Common myeloid progenitor, CD34-positive (primary cell): Measurements from ENCODE around the gene MICAL3.

ENCODE experiments used
- CTCF ChIA-PET: fragments of 350-600 bp; sonication (Branson Sonifier 250); formaldehyde crosslinking; loops from one replicate; lab custom pipeline; 2021; ENCODE audit warnings: antibody characterized with exemption; lab: Charles Lee
- POLR2A ChIA-PET: fragments of 350-600 bp; sonication (Branson Sonifier 250); formaldehyde crosslinking; loops from one replicate; lab custom pipeline; 2021; ENCODE audit warnings: antibody characterized with exemption; lab: Charles Lee
- DNase-seq, 3 donors: peaks; one replicate each; pipeline versions ENCODE4 v3.0.0 to v3.0.0-alpha.2; 2013
- H3K27ac ChIP-seq, 2 experiments: 1 replicate in 1 of 2; 2 replicates in 1 of 2; pipeline ENCODE4 v1.7.0; 2013; ENCODE audit warnings: inconsistent platforms in 2 of 2, low read length in 2 of 2, mild to moderate bottlenecking in 2 of 2, low read depth in 1 of 2, moderate library complexity in 1 of 2; ENCODE audit not compliant: severe bottlenecking in 2 of 2, insufficient read depth in 1 of 2, poor library complexity in 1 of 2
- H3K27me3 ChIP-seq, 5 experiments: replicated peaks in 2 of 5; 1 replicate in 3 of 5; 2 replicates in 2 of 5; pipeline versions ENCODE4 v1.6.1 to v1.7.0; 2013; ENCODE audit warnings: low read length in 4 of 5, mild to moderate bottlenecking in 2 of 5, moderate library complexity in 2 of 5, inconsistent platforms in 1 of 5; ENCODE audit not compliant: insufficient read depth in 5 of 5, control insufficient read depth in 4 of 5
- H3K36me3 ChIP-seq, 4 experiments: 1 replicate in 2 of 4; 2 replicates in 2 of 4; pipeline versions ENCODE4 v1.6.1 to v1.7.0; 2013; ENCODE audit warnings: low read length in 3 of 4, control low read depth in 1 of 4, mild to moderate bottlenecking in 1 of 4; ENCODE audit not compliant: control insufficient read depth in 4 of 4, insufficient read depth in 4 of 4
- H3K4me1 ChIP-seq, 4 experiments: 1 replicate in 3 of 4; 2 replicates in 1 of 4; pipeline versions ENCODE4 v1.6.1 to v1.7.1; 2013; ENCODE audit warnings: low read length in 3 of 4, mild to moderate bottlenecking in 3 of 4, control low read depth in 1 of 4, inconsistent platforms in 1 of 4, moderate library complexity in 1 of 4; ENCODE audit not compliant: control insufficient read depth in 4 of 4, insufficient read depth in 4 of 4; ENCODE audit errors: control extremely low read depth in 1 of 4
- H3K4me3 ChIP-seq, 7 experiments: 1 replicate in 4 of 7; 2 replicates in 3 of 7; pipeline versions ENCODE4 v1.5.1 to v1.7.0; 2013; ENCODE audit warnings: mild to moderate bottlenecking in 7 of 7, low read length in 6 of 7, moderate library complexity in 6 of 7, inconsistent platforms in 2 of 7, low read depth in 2 of 7, control low read depth in 1 of 7; ENCODE audit not compliant: insufficient read depth in 4 of 7, control insufficient read depth in 1 of 7; ENCODE audit errors: extremely low read depth in 1 of 7
- H3K9me3 ChIP-seq, 5 experiments: 1 replicate in 4 of 5; 2 replicates in 1 of 5; pipeline versions ENCODE4 v1.6.1 to v1.7.1; 2013; ENCODE audit warnings: low read length in 4 of 5, mild to moderate bottlenecking in 2 of 5, inconsistent platforms in 1 of 5, low read depth in 1 of 5, moderate library complexity in 1 of 5; ENCODE audit not compliant: control insufficient read depth in 4 of 5, insufficient read depth in 2 of 5; ENCODE audit errors: control extremely low read depth in 1 of 5
- WGBS: methylation state at CpG from one replicate; pipeline ENCODE4 v1.1.5; 2013; ENCODE audit not compliant: insufficient coverage; 5-methylcytosine and 5-hydroxymethylcytosine counted together

The MICAL3 gene

DNA sequence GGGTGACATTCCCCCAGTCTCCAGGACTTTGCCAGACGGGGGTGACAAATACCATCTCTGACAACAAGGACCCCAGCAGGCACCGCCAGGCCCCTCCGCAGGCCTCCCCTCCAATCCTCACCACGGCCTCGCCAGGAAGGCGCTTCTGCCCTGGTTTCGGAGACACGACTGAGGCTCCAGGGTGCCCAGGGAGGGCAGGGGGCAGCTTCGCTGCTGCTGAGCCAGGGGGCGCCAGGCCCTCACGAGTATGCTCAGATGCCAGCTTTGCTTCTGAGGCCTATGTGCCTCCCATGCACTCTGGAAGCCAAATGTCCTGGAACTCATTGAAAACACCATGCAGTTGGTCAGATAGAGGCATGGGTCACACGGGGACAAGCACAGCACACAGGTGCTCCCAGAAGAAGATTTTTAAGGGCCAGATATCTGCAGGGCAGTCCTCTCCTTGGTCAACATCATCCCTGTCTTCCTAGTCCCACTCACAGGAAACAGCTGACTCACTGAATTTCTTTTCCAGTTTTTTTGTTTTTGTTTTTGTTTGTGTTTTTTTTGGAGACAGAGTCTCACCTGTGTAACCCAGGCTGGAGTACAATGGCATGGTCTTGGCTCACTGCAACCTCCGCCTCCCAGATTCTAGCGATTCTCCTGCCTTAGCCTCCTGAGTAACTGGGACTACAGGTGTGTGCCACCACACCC is 270.0 kb downstream of the MICAL3 start:
- CTCF ChIA-PET, result interaction anchor here (0.6 to 2.1 kb wide), 12 partner anchors 9 to 196 kb away, joined by 3 to 19 read pairs (median 3); no protein-coding TSS in a partner anchor
- Histone ChIP-seq H3K4me3 (no peak overlapping the region), H3K9me3 (no peaks in the 10 kb centered on the region), H3K4me1 (no peaks in the 10 kb centered on the region), H3K27me3 (no peaks in the 10 kb centered on the region), H3K36me3 (peaks cover 0 to 10% (median 6%) of the 10 kb centered on the region in 4 experiments), H3K27ac (no peak overlapping the region)
- DNase-seq, result peak; percentile 38 to 65 (median 64)
- POLR2A ChIA-PET, result no interaction called here
- 98% methylated on average over 13 of the region's 14 CpGs for WGBS

DNA sequence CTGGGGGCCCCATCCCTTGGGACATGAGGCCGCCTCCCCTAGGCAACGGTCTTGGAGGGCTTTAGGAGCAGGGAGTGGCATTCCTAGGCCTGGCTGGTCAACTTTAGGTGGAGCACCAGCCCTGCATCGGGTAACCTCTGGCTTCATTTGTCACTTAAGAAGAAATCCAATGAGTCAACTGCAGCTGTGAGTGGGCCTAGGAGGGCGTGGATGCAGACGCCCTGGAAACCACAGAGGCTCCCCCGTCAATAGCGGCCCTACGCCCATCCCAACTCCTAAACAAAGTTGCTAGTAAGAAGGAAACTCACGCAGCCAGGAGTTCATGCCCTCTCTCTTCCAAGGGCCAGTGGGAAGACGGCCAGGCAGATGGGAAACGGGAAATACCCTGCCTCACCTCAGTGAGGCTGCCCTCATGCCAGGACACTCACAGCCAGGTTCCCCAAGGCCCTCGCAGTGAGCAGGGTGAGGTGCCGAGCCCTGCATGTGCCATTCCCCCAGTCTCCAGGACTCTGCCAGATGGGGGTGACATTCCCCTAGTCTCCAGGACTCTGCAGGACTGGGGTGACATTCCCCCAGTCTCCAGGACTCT is 270.9 kb downstream of the MICAL3 start:
- H3K36me3 ChIP-seq, result peaks cover 0 to 14% (median 11%) of the 10 kb centered on the region in 4 experiments
- no peak overlapping the region for H3K4me3 ChIP-seq
- no peak for DNase-seq
- H3K9me3 ChIP-seq, result no peaks in the 10 kb centered on the region
- no peaks in the 10 kb centered on the region for H3K4me1 ChIP-seq
- CTCF ChIA-PET, result interaction anchor here (0.6 to 4.2 kb wide), 9 partner anchors 10 to 34 kb away, joined by 3 to 36 read pairs (median 4); no protein-coding TSS in a partner anchor
- H3K27ac ChIP-seq, result no peak overlapping the region
- no peaks in the 10 kb centered on the region for H3K27me3 ChIP-seq
- POLR2A ChIA-PET, result no interaction called here
- 95% methylated on average over 13 of the region's 13 CpGs for WGBS

DNA sequence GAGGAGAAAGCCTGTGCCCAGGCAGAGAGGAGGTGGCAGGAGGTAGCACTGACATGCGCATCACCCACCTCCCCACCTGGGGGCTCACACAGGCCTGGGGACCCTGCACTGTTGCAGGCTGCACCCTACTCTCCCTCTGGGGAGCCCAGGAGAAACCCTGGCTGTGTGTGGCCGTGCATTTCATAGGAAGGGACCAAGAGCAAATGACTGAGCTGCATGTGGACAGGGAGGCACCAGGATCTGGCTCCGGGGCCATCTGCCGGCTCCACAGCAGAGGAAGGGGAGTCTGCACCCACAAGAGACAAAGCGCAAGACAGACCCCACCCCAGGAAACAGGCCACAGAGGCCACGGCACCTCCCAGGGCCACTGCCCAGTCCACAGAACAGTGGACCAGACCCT is 272.8 kb downstream of the MICAL3 start:
- WGBS, result 95% methylated on average over 6 of the region's 6 CpGs
- Histone ChIP-seq H3K4me3 (no peak overlapping the region), H3K4me1 (no peaks in the 10 kb centered on the region), H3K36me3 (peaks cover 0 to 17% (median 7%) of the 10 kb centered on the region in 4 experiments), H3K9me3 (no peaks in the 10 kb centered on the region), H3K27ac (no peak overlapping the region), H3K27me3 (no peaks in the 10 kb centered on the region)
- ChIA-PET CTCF (interaction anchor here (0.8 to 4.2 kb wide), 8 partner anchors 8 to 36 kb away, joined by 3 to 36 read pairs (median 4); no protein-coding TSS in a partner anchor), POLR2A (interaction anchor here (1.5 kb wide), 1 partner anchor 20 kb away, joined by 4 read pairs; no protein-coding TSS in a partner anchor)
- DNase-seq, result no peak

DNA sequence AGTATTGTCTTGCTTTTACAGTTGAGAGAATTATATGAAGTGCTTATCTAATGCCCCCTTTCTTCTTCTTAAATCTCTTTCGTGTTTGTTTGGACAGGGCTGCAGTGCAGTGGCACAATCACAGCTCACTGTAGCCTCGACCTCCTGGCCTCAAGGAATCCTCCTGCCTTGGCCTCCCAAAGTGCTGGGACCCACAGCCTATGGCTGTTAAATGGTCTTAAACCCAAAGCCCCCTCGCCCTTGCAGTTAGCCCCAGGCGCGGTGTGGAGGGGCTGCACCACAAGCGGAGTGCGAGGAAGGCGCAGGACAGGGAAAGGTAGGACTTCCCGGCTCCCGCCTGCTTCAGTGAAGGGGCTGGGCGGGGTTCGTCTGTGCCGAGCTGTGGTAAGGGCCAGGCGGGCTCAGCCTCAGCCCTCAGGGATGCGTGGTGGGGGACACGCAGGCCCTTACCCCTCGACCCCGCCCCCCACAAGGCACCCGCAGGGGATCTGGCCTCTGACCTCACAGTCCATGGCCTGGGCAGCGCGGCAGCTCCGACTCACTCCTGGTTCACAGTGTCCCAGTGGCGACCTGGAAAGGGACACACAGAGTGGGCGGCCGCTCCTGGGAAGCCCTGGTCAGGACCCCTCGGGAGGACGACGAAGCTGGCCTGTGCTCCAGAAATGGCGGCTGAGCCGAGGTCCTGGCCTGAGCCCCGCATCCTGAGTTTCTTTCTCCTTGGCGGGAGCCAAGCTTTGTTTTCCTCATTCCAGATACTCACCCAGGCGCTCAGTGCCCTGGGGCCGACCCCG is 274.6 kb downstream of the MICAL3 start:
- ChIA-PET POLR2A (interaction anchor here (0.6 kb wide), 1 partner anchor 64 kb away, joined by 3 read pairs; no protein-coding TSS in a partner anchor), CTCF (interaction anchor here (1.0 to 4.2 kb wide), 4 partner anchors 30 to 326 kb away, joined by 5 to 36 read pairs (median 6); no protein-coding TSS in a partner anchor)
- Histone ChIP-seq H3K9me3 (no peaks in the 10 kb centered on the region), H3K27me3 (no peaks in the 10 kb centered on the region), H3K36me3 (peaks cover 0 to 14% (median 10%) of the 10 kb centered on the region in 4 experiments), H3K4me3 (no peak overlapping the region), H3K27ac (no peak overlapping the region), H3K4me1 (no peaks in the 10 kb centered on the region)
- WGBS, result 98% methylated on average over 30 of the region's 35 CpGs
- no peak for DNase-seq

DNA sequence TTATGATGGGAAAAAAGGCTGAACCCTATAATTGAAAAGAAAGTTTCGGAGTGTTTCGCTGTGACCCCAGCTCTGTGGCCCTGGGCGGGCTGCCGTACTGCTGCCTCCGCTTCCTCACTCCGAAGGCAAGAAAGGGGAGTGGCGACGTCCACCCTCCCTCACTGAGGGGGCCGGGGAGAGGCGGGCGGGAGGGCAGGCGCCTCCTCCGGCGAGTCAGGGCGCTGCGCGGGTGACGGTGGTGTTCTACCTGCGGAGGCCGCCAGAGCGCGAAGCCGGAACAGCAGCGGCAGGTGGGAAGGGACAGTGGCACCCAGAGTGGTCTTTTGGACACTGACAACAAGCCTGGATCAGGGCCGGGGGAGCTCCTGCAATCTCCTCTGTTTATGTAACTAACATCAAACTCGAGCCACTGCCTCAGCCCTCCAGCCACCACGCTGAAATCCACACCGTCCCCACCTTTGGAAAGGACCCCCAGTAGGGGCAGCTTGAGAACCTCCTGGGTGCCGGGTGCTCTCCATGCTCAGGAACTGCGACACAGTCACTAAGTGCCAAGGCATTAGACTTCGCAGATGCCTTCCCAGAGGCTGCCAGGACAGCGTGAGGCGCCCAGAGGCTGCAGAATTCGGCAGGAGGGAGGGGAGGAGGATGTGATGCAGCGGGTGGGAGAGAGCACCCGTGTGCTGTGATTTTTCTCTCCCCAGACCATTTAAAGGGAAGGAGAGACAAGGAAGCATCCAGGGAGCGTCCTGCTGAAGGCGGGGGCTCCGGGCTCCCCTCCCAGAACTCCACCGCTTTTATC is 275.6 kb downstream of the MICAL3 start:
- H3K27ac ChIP-seq, result no peak overlapping the region
- POLR2A ChIA-PET, result no interaction called here
- no peaks in the 10 kb centered on the region for H3K9me3 ChIP-seq
- DNase-seq, result peak in 1 of 3 donors; percentile 36
- CTCF ChIA-PET, result interaction anchor here (0.7 to 3.0 kb wide), 6 partner anchors 9 to 327 kb away, joined by 3 to 7 read pairs (median 4); no protein-coding TSS in a partner anchor
- no peak overlapping the region for H3K4me3 ChIP-seq
- H3K27me3 ChIP-seq, result no peaks in the 10 kb centered on the region
- no peaks in the 10 kb centered on the region for H3K4me1 ChIP-seq
- WGBS, result 95% methylated on average over 29 of the region's 40 CpGs
- peaks cover 0 to 22% (median 13%) of the 10 kb centered on the region in 4 experiments for H3K36me3 ChIP-seq

DNA sequence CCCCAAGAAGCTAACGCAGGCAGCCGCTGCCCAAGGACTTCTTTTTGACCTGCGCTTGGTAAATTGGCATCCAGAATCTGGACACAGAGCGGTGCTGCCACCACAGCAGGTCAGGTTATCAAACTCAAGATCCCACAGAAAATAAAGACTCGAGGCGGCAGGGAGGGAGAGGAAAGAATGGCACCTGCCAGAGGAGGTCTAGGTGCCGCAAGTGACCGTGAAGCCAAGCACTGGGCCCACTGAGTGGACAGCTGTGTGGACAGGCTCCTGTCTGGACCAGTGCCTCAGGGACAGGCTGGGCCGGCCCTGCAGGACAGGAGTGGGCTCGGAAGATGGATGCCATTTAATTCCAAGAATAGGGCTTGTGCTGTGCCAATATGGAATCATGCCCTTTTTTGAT is 277.4 kb downstream of the MICAL3 start:
- no peaks in the 10 kb centered on the region for H3K27me3 ChIP-seq
- H3K4me1 ChIP-seq, result peaks cover 0 to 3% (median 0%) of the 10 kb centered on the region in 4 experiments
- POLR2A ChIA-PET, result no interaction called here
- H3K4me3 ChIP-seq, result no peak overlapping the region
- CTCF ChIA-PET, result interaction anchor here (9.3 kb wide), 1 partner anchor 39 kb away, joined by 139 read pairs; no protein-coding TSS in a partner anchor
- H3K27ac ChIP-seq, result no peak overlapping the region
- 94% methylated on average over 8 of the region's 10 CpGs for WGBS
- H3K9me3 ChIP-seq, result no peaks in the 10 kb centered on the region
- H3K36me3 ChIP-seq, result peaks cover 2 to 28% (median 17%) of the 10 kb centered on the region in 4 experiments
- no peak for DNase-seq
